ENCODE measurements around the gene DTL.

DTL gene

GRCh38 chr1:212101251-212101650, 65.7 kb downstream of the DTL start:
- H3K27me3 Mint-ChIP-seq: no peaks in the 10 kb centered on the region
- H3K27ac Mint-ChIP-seq: no peak overlapping the region
- H3K4me3 Mint-ChIP-seq: no peak overlapping the region
- H3K4me1 Mint-ChIP-seq (ENCODE audit: low read depth): peaks cover 2% of the 10 kb centered on the region
- peaks cover 10% of the 10 kb centered on the region for H3K9me3 Mint-ChIP-seq (ENCODE audit: low read depth)
- H3K36me3 Mint-ChIP-seq: peaks cover 33% of the 10 kb centered on the region

- Mint-ChIP-seq H3K4me3 (no peak overlapping the region), H3K36me3 (peaks cover 28% of the 10 kb centered on the region), H3K9me3 (ENCODE audit: low read depth) (peaks cover 5% of the 10 kb centered on the region), H3K27me3 (no peaks in the 10 kb centered on the region), H3K4me1 (ENCODE audit: low read depth) (peaks cover 4% of the 10 kb centered on the region), H3K27ac (no peak overlapping the region)
Measured at GRCh38 chr1:212101735-212102134, 66.2 kb downstream of the DTL start.

- no peaks in the 10 kb centered on the region for H3K9me3 Mint-ChIP-seq (ENCODE audit: low read depth)
- peaks cover 16% of the 10 kb centered on the region for H3K36me3 Mint-ChIP-seq
- no peak overlapping the region for H3K4me3 Mint-ChIP-seq
- H3K27me3 Mint-ChIP-seq: no peaks in the 10 kb centered on the region
- H3K27ac Mint-ChIP-seq: no peak overlapping the region
- peaks cover 23% of the 10 kb centered on the region for H3K4me1 Mint-ChIP-seq (ENCODE audit: low read depth)
Measured at GRCh38 chr1:212104586-212105325, 69.2 kb downstream of the DTL start.

DNA sequence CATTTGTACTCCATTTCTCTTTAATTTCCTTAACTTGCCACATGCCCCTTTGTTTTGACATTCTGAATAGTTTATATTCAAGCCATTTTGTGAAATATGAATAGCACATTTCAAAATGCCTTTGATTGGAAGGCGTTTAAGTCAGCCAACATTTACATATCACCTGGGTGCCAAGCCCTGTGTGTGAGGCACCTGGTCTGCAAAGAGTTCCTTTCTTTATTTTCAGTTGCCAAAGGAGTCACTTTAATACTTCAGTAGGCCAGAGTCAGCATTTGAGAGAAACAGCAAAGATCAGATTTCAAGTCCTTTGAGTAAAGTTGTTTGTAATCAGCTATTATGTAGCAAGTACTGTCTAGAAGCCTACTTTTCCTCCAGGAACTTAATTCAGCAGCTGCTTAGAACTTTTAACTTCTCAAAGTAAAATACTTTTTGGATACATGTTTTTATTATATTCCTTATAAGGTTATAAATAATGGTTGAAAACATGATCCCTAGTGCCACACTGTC, 70.8 kb downstream of the DTL start:
- Mint-ChIP-seq H3K27me3 (no peaks in the 10 kb centered on the region), H3K4me1 (ENCODE audit: low read depth) (peaks cover 23% of the 10 kb centered on the region), H3K4me3 (no peak overlapping the region), H3K9me3 (ENCODE audit: low read depth) (no peaks in the 10 kb centered on the region), H3K27ac (no peak overlapping the region), H3K36me3 (peaks cover 5% of the 10 kb centered on the region)

DNA sequence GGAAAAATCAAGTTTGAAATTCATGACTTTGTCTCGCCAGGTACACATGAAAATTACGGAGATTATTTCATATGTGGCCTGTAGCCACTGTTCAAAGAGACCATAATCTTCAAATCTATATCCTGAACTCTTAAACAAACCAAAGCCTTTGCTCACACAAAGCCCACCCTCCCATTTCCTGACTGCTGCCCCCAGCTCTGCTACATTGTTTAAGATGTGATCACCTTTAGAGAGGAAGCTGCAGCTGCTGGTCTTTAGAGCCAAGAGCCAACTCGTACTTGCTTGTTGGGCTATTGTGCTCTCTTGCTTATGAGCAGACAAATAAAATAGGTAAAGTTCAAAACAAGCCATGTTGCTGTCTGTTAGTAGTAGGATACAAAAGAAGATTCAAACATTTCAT, 71.9 kb downstream of the DTL start:
- Mint-ChIP-seq H3K4me3 (no peak overlapping the region), H3K9me3 (ENCODE audit: low read depth) (no peaks in the 10 kb centered on the region), H3K27ac (no peak overlapping the region), H3K27me3 (no peaks in the 10 kb centered on the region), H3K4me1 (ENCODE audit: low read depth) (peaks cover 23% of the 10 kb centered on the region), H3K36me3 (peaks cover 4% of the 10 kb centered on the region)

GRCh38 chr1:212108187-212108586, 72.6 kb downstream of the DTL start:
- Mint-ChIP-seq H3K36me3 (peaks cover 4% of the 10 kb centered on the region), H3K9me3 (ENCODE audit: low read depth) (no peaks in the 10 kb centered on the region), H3K27me3 (no peaks in the 10 kb centered on the region), H3K4me3 (no peak overlapping the region), H3K4me1 (ENCODE audit: low read depth) (peaks cover 23% of the 10 kb centered on the region), H3K27ac (no peak overlapping the region)

GRCh38 chr1:212108981-212109380, 73.4 kb downstream of the DTL start:
- peaks cover 23% of the 10 kb centered on the region for H3K4me1 Mint-ChIP-seq (ENCODE audit: low read depth)
- H3K36me3 Mint-ChIP-seq: peaks cover 4% of the 10 kb centered on the region
- H3K27me3 Mint-ChIP-seq: no peaks in the 10 kb centered on the region
- no peak overlapping the region for H3K4me3 Mint-ChIP-seq
- no peaks in the 10 kb centered on the region for H3K9me3 Mint-ChIP-seq (ENCODE audit: low read depth)
- H3K27ac Mint-ChIP-seq: no peak overlapping the region

GRCh38 chr1:212109728-212110127, 74.2 kb downstream of the DTL start:
- H3K27ac Mint-ChIP-seq: no peak overlapping the region

DNA sequence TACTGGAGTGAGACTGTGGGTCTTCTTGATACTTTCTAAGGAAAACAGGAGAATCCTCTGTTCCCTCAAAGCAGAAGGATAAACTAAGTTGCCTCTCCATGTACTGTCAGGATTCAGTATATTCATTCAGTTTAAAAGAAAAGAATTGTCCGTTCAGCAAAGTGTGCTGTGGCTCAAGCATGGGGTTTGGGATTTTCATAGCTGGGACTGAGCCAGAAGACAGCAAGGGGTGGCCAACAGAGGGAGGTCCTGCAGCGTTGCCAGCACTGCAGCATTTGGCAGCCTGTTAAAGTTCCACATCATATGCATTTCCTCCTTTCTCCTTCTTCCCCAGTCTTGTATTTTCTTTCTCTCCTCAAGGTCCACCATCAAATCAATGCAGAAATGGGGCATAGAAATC, 75.1 kb downstream of the DTL start:
- H3K4me3 Mint-ChIP-seq: no peak overlapping the region
- no peaks in the 10 kb centered on the region for H3K9me3 Mint-ChIP-seq (ENCODE audit: low read depth)
- H3K27me3 Mint-ChIP-seq: no peaks in the 10 kb centered on the region
- H3K4me1 Mint-ChIP-seq (ENCODE audit: low read depth): peaks cover 23% of the 10 kb centered on the region
- no peaks in the 10 kb centered on the region for H3K36me3 Mint-ChIP-seq
- no peak overlapping the region for H3K27ac Mint-ChIP-seq

More at GRCh38 chr1:212109728-212110127, 74.2 kb downstream of the DTL start:
- H3K4me1 Mint-ChIP-seq (ENCODE audit: low read depth): peaks cover 23% of the 10 kb centered on the region
- H3K9me3 Mint-ChIP-seq (ENCODE audit: low read depth): no peaks in the 10 kb centered on the region
- no peaks in the 10 kb centered on the region for H3K27me3 Mint-ChIP-seq
- no peak overlapping the region for H3K4me3 Mint-ChIP-seq
- H3K36me3 Mint-ChIP-seq: peaks cover 4% of the 10 kb centered on the region

DNA sequence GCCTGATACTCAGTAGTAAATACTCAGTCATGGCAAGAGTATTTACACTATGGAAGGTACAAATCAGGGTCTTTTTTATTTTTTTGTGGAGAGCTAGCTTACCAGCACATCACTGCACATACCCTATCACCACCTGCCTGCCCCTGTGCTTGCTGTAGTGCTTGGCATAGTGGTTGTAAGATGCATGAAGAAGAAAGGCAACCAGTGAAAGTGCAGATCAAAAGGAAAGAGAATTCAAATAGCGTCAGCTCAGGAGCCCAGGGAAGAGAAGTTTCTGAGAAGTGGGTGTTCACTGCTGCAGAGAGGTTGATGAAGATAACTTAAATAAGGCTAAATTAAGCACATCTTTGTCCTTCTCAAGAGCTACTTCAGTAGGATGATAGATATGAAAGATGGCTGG, 76.0 kb downstream of the DTL start:
- H3K9me3 Mint-ChIP-seq (ENCODE audit: low read depth): no peaks in the 10 kb centered on the region
- no peaks in the 10 kb centered on the region for H3K36me3 Mint-ChIP-seq
- no peaks in the 10 kb centered on the region for H3K27me3 Mint-ChIP-seq
- no peak overlapping the region for H3K27ac Mint-ChIP-seq
- H3K4me3 Mint-ChIP-seq: no peak overlapping the region
- H3K4me1 Mint-ChIP-seq (ENCODE audit: low read depth): peaks cover 20% of the 10 kb centered on the region

- no peaks in the 10 kb centered on the region for H3K36me3 Mint-ChIP-seq
- H3K4me3 Mint-ChIP-seq: no peak overlapping the region
- peaks cover 3% of the 10 kb centered on the region for H3K4me1 Mint-ChIP-seq (ENCODE audit: low read depth)
- H3K27me3 Mint-ChIP-seq: no peaks in the 10 kb centered on the region
- no peak overlapping the region for H3K27ac Mint-ChIP-seq
- H3K9me3 Mint-ChIP-seq (ENCODE audit: low read depth): no peaks in the 10 kb centered on the region
Measured at GRCh38 chr1:212113706-212114105, 78.2 kb downstream of the DTL start.

GRCh38 chr1:212118167-212118871, 82.8 kb downstream of the DTL start:
- H3K36me3 Mint-ChIP-seq: no peaks in the 10 kb centered on the region
- no peak overlapping the region for H3K4me3 Mint-ChIP-seq
- no peaks in the 10 kb centered on the region for H3K27me3 Mint-ChIP-seq
- H3K4me1 Mint-ChIP-seq (ENCODE audit: low read depth): no peaks in the 10 kb centered on the region
- H3K27ac Mint-ChIP-seq: no peak overlapping the region
- H3K9me3 Mint-ChIP-seq (ENCODE audit: low read depth): no peaks in the 10 kb centered on the region

- Mint-ChIP-seq H3K27ac (no peak overlapping the region), H3K27me3 (no peaks in the 10 kb centered on the region), H3K4me3 (no peak overlapping the region), H3K9me3 (ENCODE audit: low read depth) (no peaks in the 10 kb centered on the region), H3K36me3 (no peaks in the 10 kb centered on the region), H3K4me1 (ENCODE audit: low read depth) (no peaks in the 10 kb centered on the region)
Measured at GRCh38 chr1:212118872-212119260, 83.3 kb downstream of the DTL start.

DNA sequence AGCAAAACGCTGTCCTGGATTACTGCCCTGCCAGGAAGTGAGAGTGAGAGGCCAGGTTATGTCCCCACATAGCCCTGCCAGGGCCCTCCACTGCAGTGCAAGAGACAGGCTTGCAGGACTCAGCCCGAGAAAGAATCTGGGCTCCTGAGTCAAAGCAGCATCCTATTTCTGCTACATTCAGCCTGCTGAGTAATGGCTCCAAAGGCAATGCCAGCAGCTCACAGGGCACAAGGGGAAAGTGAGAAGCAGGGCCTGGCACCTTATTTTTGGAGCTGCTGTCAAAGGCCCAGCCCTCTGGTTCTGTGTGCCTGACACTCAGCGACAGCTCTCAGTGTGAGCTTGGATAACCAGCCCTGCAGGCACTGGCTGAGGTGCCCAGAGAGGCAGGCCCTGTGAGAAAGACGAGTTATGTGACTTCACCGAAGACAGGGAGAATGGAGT, 83.9 kb downstream of the DTL start:
- H3K9me3 Mint-ChIP-seq (ENCODE audit: low read depth): no peaks in the 10 kb centered on the region
- H3K27me3 Mint-ChIP-seq: no peaks in the 10 kb centered on the region
- no peaks in the 10 kb centered on the region for H3K36me3 Mint-ChIP-seq
- H3K4me3 Mint-ChIP-seq: no peak overlapping the region
- no peak overlapping the region for H3K27ac Mint-ChIP-seq
- no peaks in the 10 kb centered on the region for H3K4me1 Mint-ChIP-seq (ENCODE audit: low read depth)

DNA sequence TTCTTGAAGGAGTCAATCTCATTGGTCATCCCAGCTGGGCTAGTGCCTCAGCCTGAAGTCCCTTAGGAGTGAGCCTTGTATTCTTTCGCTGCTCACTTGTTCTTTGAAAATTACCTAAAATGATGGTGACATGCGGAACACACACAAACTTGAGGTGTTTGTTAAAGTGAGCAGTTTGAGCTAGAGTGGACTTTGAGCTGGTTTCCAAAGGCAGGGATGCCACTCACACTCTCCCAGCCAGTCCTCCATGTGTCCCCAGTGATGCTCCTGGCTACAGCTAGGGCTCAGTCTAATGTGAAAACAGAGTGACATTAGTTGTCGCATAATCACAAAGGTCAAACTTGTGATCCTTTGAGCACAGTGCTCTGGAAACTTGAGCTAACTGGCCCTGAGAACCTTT, 84.3 kb downstream of the DTL start:
- Mint-ChIP-seq H3K9me3 (ENCODE audit: low read depth) (no peaks in the 10 kb centered on the region), H3K27ac (no peak overlapping the region), H3K4me1 (ENCODE audit: low read depth) (peaks cover 2% of the 10 kb centered on the region), H3K27me3 (no peaks in the 10 kb centered on the region), H3K4me3 (no peak overlapping the region), H3K36me3 (no peaks in the 10 kb centered on the region)
